ENCODE measurements around the gene SYNE1.
"Not testable (repeated sequence)": the region's sequence is repeated elsewhere in the genome, so short reads cannot be mapped to it uniquely, and the experiment has no call there.

Gene SYNE1, protein sequence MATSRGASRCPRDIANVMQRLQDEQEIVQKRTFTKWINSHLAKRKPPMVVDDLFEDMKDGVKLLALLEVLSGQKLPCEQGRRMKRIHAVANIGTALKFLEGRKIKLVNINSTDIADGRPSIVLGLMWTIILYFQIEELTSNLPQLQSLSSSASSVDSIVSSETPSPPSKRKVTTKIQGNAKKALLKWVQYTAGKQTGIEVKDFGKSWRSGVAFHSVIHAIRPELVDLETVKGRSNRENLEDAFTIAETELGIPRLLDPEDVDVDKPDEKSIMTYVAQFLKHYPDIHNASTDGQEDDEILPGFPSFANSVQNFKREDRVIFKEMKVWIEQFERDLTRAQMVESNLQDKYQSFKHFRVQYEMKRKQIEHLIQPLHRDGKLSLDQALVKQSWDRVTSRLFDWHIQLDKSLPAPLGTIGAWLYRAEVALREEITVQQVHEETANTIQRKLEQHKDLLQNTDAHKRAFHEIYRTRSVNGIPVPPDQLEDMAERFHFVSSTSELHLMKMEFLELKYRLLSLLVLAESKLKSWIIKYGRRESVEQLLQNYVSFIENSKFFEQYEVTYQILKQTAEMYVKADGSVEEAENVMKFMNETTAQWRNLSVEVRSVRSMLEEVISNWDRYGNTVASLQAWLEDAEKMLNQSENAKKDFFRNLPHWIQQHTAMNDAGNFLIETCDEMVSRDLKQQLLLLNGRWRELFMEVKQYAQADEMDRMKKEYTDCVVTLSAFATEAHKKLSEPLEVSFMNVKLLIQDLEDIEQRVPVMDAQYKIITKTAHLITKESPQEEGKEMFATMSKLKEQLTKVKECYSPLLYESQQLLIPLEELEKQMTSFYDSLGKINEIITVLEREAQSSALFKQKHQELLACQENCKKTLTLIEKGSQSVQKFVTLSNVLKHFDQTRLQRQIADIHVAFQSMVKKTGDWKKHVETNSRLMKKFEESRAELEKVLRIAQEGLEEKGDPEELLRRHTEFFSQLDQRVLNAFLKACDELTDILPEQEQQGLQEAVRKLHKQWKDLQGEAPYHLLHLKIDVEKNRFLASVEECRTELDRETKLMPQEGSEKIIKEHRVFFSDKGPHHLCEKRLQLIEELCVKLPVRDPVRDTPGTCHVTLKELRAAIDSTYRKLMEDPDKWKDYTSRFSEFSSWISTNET (N-terminal part only)

DNA sequence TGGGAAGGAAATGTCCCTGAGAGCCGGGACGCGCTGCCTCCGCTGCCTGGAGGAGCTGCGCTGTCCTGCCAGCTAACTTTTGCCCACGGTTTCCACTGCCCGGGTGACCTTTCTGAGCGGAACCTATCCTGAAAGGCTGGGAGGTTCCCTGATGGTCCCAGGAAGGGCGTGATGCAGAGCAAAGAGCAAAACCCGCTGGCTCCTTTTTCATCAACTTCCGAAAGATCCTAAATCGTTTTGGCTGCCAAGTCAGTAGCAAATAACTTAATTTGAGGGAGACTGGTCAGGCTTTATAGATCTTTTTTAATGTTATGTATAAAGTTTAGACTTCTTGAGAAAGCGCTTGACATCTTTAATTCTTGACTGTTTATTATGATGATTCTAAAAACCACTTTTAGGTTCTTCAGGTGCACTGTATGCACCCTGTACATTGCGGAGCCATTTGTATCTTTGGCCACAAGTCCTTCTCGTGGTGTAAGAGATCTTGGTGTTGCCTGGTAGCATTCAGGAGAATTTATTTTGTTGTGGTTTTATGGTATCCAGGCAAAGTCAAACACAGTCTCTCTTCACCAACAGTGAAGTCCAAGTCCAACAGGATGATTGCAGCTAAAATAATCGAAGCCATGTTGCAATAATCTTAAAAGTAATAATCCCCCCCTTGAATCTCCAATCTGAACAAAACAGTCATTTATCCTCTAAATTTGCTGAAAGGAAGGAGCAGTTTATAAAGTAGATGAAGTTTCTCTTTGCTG, at the start of gene SYNE1:
Gene SYNE1, minus strand, starts transcription at position 67 of the 752 bp plus-strand sequence. CDS start 9,031 bp downstream, outside the sequence.
- DNase-seq = no peak

DNA sequence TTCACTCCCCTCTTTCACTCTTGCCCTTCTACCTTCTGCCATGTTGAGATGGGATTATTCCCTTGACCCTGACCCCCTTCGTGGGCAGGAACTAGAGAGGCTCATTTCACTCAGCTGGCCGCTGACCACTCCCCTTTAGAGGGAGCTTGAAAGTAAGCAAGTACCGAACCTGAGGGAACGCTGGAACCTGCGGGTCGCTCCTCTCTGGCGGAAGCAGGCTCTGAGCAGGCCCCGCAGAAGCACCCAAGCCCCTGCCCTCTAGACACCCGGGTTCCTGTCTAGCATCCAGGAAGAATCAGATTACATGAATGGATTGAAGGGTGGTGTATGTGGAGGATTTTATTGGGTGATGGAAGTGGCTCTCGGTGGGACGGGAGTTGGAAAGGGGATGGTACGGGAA, 48.7 kb upstream of the SYNE1 start:
- no peak for DNase-seq

DNA sequence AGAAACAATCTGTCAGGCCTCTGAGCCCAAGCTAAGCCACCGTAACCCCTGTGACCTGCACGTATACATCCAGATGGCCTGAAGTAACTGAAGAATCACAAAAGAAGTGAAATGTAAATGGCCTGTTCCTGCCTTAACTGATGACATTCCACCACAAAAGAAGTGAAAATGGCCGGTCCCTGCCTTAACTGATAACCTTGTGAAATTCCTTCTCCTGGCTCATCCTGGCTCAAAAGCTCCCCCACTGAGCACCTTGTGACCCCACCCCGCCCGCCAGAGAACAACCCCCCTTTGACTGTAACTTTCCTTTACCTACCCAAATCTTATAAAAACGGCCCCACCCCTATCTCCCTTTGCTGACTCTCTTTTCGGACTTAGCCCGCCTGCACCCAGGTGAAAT, 45.8 kb upstream of the SYNE1 start:
- not testable (repeated sequence) for DNase-seq

DNA sequence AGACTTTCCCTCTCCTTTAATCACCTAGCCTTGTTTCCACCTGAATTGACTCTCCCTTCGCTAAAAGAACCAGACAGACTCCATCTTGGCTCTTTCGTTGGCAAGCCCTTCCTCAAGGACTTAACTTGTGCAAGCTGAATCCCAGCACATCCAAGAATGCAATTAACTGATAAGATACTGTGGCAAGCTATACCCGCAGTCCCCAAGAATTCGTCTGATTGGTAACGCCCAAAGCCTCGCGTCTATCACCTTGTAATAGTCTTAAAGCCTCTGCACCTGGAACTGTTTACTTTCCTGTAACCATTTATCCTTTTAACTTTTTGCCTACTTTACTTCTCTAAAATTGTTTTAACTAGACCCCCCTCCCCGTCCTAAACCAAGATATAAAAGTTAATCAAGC, 45.0 kb upstream of the SYNE1 start:
- no peak for DNase-seq

DNA sequence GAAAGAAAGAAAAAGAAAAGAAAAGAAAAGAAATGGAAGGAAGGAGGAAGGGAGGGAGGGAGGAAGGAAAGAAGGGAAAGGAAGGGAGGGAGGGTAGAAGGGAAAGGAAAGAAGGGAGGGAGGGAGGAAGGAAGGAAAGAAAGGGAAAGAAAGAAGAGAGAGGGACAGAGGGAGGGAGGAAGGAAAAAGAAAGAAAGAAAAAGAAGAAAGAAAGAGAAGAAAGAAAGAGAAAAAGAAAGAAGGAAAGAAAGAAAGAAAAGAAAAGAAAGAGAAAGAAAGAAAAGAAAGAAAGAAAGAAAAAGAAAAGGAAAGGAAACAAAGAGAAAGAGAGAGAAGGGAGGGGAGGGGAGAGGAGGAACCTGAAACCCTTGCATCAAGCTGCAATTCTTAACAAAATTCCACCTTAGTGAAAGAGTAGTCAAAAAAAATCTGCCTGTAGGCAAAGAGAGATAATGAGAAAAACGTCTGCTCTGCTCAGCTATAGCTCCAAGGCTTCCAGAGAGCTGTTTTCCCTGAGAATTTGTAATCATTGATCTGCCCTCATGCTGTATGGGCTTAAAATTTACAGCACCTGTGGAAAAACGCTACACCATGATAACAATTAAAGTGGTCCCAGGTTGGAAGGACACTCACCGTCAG, 43.8 kb upstream of the SYNE1 start:
- DNase-seq = no peak

DNA sequence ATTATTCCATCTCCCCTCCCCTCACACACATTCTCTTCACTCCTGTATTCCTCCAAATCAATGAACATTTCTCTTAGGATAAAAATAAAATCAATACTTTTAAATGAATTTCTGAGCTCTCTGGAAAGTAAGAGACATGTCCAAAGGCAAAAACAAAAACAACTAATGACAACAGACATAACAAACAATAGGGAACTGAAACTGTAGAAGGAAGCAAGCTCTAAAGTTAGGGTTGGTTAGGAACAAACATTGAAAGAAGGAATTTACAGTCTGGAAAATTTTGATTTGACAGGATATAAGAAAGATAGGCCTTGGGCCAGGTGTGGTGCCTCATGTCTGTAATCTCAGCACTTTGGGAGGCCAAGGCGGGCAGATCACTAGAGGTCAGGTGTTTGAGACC, 43.0 kb upstream of the SYNE1 start:
- DNase-seq = no peak

DNA sequence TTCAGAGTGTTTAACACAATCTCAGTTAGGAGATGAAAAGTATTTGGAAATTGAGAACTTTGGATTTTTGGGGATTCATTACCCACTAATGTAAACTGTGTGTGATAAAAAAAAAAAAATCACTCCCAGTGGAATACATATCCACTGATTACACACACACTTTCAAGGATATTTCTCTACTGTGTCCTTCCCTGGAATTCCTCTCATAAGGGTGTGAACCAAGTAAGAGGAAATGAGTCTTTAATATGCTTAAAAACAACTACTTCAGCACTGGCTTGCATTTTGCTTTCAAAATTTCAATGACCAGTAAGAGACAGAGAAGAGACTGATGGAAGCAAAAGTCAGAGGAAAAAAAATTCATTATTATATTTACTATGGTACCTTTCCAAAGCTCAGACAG, 36.1 kb upstream of the SYNE1 start:
- DNase-seq = no peak

DNA sequence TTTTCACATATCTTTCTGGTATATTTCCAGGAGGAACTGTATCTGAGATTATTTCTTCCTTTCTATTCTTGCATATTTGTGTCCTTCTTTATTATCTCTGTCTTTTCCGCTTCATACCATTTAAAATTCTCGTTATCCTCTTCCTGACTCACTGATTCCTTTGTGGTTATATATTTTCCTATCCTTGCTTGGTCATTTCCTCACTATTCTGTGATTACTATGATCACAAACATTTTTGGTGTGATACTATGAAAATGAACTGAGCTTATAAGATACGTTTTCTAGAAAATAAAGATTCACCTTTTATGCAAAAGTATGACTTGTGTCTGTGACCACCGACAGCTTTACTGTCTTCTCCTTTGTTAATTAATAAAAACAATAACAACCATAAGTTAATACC, 34.0 kb upstream of the SYNE1 start:
- DNase-seq = no peak

DNA sequence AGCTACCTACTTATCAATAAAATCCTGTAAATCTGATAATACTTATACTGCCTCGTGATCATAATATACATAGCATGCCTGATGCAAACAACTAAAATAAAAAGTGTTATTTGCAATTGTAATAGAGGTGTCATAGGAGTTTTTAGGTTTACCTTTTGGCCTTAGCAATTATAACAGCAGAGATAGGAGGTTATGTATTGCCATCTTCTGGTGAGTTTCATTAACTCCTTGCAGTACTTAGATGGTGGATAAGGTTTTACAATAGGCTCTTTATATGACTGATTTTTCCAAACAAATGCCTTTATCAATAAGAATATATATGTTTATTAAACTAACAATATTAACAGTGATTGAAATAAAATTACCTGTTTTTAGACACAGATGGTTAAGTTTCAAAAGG, 32.7 kb upstream of the SYNE1 start:
- no peak for DNase-seq

DNA sequence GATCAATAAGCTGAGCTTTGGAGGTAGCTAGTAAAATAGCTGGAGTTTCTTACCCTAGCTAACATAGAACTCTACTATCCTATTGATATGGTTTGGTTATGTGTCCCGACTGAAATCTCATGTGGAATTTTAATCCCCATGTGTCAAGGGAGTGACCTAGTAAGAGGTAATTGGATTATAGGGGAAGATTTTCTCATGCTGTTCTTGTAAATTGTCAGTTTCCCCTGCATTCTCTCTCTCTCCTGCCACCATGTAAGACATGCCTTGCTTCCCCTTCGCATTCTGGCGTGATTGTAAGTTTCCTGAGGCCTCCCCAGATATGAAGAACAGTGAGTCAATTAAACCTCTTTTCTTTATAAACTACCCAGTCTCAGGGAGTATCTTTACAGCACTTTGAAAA, 24.6 kb upstream of the SYNE1 start:
- no peak for DNase-seq

DNA sequence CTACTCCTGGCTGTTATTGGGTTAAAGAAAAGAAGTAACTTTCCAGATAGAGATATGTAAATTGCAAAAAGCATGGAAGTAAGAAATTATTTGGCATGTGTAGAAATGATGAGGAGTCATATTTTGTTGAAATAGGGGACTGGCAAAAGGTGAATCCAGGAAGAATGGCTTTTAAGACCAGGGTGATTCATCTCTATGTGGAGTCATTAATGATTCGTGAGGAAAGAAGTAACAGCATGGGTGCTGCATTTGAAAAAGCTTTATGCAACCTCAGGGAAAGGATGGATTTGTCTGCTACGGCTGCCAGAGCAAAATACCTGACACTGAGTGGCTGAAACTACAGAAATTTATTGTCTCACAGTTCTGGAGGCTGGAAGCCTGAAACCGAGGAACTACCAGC, 14.8 kb upstream of the SYNE1 start:
- no peak for DNase-seq

DNA sequence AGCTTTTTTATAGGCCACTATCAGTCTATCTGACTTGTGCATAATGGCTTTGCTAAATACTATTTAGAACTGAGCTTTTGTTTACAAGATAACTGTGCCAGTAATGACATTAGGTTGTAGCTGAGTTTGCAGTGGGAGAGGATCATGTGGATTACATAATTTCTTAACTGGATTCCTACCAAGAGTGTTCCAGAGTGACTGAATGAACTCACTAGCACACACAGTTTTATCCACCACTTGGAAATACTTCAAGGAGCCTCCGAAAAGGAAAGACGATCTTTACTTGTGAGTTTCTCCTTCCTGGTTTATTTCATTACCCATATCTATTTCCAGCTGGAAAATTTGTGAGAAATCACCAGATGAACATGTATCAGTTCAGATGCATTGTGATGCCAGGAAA, 10.9 kb upstream of the SYNE1 start:
- no peak for DNase-seq

DNA sequence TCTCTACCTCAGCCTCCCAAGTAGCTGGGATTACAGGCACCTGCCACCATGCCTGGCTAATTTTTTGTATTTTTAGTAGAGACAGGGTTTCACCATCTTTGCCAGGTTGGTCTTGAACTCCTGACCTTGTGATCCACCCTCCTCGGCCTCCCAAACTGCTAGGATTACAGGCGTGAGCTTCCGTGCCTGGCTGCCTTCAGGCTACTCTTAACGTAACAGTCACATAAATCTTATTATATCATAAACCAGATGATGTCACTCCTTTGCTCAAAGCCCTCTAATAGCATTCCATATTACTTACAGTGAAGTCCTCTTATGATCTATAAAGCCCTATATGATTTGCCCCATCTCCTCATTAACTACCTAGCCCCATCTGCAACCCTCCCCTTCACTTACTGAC, 9.6 kb upstream of the SYNE1 start:
- DNase-seq = not testable (repeated sequence)

DNA sequence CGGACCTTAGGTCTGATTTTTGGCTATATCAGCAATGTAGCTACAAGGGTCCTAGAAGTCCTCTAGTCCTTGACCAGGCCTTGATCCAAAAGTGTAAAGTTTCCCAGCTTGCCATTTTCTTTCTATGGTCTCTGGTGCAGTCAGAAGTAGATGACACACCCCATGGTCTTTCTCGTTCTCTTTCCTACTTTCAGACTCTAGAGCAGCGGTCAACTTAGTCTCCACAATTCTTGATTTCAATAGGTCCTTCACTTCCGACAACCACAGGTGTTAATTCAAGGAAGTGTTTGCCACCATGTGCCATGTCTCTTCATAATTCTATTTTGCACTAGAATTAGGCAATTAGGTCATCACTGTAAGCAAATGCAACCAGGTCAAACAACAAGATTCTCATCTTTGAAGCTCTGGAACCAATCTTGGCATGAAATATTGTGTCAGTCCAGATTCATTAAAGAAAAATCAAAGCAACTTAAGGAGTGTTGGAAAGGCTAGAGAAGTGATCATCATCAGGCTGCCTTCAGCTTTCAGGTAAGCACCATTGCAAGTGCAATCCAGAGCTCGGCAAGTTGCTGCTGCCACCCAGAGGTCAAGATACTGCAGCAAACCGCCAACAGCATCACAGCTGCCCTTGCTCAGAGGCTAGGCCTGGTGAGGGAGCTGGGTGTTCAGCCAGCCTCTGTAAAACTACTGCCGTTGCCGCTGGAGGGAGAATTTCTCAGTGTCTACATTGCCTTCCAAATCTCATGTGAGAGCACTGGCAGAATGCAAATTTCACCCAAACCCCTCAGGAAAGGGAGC, 5.6 kb upstream of the SYNE1 start:
- peak; percentile 2 for DNase-seq

DNA sequence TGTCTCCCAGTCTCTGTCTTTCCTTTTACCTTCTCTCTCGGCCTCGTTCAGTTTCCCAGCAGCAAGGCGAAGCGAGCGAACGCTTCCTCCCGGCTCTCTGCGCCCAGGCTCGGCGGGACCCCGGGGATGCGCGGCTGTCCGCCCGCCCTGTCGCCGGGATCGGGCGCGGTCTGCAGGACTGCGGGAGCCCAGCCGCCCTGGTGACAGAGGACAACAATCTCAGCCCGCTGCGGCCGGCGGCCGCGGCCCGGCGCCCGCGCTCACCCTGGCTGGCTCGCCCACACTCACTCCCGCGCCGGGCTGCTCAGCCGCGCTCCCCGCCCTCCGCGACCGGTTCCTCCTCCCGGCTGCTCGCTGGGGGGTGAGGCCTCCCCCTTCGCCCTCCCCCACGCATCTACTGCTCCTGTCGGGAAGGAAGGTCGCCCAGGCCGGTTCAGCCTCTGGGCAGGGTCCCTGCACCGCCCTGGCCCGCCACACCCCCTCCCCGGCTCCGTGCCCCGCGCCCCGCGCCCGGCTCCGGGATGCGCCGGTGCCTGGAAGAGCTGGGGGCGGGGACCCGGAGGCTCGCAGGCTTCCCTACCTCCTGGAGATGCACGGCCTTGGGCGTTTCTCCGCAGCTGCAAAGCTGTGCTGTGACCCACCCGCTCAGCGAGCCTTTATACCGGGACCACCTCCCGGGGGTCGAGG, 410 bp downstream of the SYNE1 start:
- no peak for DNase-seq

DNA sequence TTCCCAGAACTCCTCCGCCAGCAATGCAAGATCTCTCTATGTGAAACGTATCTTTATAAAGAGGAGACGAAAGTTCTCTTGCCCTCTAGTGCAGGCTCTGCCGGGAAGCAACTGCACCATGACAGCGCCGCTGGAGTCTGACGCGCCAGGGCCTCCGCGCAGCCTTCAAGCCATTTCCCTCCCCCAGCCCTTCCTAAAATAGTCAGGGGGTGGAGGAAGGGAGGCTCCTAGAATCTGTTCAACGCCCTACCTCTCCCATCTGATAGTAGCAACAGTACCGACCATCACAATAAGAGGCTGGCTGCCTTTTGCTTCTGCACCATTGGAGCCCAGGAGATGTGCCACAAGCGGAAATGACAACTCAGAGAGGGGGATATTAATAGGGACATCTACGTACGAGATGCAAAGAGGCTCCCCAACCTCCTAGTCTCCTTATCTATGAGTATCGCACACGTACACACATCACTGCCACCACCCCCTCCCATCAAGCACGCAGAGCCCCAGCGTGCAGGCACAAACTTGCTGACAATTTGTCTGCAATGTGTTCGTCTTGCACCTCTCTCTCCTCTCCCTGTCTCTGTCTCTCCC, 1.0 kb downstream of the SYNE1 start:
- no peak for DNase-seq

DNA sequence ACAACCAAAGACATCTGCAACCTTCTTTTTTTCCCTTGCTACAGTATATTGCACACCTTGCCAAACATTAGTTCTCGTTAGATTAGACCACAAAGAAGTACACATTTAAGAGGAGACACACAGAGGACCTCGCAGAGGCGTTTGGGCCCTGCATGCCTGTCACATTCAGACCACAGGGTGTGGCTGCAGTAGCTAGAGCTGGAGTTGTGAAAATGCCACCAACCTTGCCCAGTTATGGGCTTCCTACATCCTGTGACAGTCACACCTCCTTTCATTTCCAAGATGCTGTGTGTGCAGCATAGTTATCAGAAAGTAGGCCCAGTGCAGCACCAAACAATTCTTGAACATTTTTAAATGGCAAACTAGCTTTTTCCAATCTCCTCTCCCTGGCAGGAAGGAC, 2.4 kb downstream of the SYNE1 start:
- no peak for DNase-seq

DNA sequence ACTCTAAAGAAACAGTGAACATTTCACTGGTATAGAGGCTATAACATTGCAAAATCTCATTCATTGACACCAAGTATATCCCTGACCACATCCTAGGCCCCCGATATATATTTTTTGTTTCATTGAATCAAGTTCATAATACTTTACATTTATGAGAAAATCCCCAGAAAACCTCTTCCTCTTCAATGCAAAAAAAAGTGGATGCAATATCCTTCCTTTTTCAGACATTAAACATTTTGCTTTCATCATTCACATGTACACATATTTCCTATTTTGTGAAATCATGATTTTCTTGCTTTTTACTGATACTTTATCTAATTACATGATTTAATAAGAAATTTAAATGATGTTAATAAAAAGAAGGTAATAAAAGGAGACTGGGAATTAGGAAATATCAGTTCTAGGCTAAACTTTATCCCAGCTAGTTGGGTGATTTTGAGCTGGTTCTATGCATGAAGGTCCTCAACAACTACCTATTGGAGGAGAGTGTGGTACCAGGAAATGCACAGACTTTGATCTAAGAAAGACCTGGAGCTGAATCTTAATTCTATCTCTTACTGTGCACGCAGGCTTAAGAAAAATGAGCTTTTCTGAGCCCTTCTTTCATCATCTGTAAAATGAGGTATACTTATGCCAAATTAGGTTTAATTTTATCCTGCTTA, 4.9 kb downstream of the SYNE1 start:
- DNase-seq = no peak

DNA sequence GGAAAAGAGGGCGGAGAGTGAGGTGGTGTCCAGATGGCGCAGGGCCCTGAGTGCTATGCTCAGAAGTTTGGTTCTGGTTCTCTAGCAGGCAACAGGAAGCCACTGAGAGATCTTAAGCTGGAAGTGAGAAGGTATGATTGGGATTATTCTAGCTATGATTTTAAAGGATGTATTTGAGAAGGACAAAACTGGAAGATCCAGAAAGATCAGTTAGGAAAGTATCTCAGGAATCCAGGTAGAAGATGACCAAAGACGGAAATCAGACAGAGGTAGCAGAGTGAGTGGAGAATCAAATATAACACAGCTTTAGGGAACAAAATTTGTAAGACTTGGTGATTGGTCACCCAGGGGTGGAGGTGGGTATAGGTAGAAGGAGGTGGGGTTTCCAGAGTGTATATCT, 5.8 kb downstream of the SYNE1 start:
- DNase-seq = no peak

DNA sequence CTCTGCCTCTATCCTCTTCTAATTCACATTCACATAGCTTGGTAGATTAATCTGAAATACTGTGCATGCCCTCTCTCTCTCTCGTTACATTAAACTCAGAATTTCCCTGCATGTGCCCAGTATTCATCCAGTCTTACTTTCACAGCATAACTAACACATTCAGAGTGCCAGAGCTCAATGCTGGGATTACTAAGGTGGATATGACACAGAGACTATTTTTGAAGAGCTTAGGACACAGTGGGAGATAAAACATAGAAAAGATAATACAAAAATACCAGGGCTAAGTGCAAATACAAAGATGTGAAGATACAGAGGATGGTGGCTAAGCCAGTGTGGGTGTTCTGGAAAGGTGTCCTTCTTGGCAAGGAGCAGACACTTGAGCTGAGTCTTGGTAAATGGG, 6.3 kb downstream of the SYNE1 start:
- no peak for DNase-seq

All from activated CD4-positive, alpha-beta T cell treated with anti-CD3 and anti-CD28 coated beads, Interleukin-2, amount 50 U/mL, for 1 hour (primary cell).